GM19324 (cell line): ENCODE data around the gene PTDSS2.
"Not testable (repeated sequence)": the region's sequence is repeated elsewhere in the genome, so short reads cannot be mapped to it uniquely, and the experiment has no call there.

Source experiments
- ATAC-seq: cut with Tn5 transposase; IDR thresholded peaks from one replicate; pipeline ENCODE4 v1.9.1; 2021; ENCODE audit warnings: mild to moderate bottlenecking, moderate library complexity; ENCODE audit not compliant: unreplicated experiment, low FRiP score

The PTDSS2 gene

DNA sequence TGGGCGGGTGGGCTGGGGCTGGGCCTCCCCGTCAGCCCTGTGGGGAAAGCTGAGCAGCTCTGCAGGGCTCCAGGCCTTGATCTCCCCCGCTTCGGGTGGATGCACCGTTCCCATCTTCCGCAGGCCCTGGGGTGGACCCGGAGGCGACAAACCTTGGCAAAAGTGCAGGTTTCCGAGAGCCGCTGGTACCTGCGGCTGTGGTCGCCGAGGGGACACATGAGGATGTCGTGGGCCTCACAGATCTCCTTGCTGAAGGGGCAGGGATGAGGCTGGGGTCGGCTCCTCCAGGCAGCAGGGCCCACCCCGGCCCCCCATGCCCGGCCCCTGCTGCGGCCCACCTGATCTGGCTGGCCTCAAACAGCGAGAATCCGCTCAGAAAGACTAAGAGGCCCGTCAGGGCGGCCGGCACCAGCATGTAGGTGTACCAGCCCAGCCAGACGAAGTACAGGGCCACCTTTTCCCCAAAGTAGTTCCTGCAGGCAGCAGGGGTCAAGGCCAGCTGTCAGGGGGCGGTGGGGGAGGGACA lies 20.1 kb upstream of the PTDSS2 start:
- no peak for ATAC-seq

DNA sequence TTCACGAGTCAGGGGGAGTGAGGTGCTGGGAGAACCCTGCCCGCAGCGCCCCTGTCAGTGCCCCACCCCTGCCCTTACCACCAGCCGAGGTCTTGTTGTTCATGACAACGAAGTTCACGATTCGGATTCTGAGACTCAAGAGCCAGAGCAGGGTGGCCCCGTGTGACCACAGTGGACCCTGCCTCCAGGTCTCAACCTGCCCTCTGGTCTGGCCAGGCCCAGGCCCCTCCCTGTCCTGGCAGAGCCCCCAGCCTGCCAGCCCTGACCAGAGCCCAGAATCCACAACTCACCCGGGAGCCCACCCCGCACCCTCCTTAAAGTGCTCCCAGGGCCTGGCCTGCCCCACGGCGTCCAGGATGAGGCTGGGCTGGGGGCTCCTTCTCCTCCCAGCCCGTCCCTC lies 18.2 kb upstream of the PTDSS2 start:
- ATAC-seq = no peak

DNA sequence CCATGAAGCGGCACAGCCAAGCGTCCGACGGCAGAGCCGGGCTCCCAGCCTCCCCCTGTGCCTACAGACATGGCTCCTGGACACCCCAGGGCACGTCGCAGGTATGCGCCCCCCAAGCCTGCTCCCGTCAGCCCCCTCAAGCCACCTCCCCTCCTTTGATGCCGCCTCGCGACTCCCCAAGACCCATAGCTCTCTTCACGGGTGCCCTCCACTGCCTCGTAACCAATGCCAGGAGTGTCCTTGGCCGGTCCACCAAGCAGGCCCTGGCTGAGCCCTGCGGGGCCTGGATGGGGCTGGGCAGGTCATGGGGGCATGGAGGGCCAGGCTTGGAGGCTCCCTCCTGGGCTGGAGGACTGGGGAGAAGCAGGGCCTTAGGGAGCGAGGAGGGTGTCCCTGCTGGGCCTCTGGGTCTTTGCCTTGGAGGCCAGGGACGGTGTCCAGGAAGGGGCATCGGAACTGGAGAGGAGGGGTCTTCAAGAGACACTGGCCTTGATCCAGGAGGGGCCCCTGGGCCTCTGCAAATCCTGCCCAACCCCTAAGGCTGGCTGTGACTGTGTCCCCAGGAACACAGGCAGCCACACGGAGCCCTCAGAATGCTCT lies 17.5 kb upstream of the PTDSS2 start:
- no peak for ATAC-seq

DNA sequence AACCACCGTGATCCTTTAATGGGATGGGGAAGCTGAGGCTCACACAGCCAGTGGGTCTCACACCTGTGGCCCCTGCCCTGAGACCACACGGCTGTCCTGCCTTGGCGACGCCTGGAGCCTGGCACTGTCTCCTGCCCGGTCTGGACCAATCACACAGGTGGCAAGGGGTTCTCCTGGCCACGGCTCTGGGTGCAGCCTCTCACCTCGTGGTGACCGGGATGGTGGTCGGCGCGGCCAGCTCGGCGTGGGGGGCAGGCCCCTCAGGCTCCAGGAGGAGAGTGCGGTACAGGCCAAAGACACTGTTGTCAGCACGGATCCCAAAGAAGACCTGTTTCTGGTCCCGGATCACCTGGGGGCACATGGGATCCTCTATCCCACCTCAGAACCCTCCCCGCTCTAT lies 17.0 kb upstream of the PTDSS2 start:
- ATAC-seq = no peak

DNA sequence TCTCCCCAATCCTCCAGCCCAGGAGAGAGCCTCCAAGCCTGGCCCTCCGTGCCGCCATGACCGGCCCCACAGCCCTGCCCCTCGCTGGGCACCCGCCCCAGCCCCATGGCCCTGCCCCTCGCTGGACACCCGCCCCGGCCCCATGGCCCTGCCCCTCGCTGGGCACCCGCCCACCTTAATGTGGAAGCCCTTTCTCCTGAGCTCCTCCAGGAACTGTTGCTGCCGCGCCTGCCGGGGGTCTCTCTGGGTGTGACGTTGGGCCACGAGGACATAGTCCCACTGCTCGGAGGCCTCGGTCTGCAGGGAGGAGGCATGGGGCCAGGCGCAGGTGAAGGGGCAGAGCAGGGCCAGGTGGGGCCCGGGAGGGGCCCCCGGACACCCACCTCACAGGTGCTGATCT lies 16.4 kb upstream of the PTDSS2 start:
- no peak for ATAC-seq

DNA sequence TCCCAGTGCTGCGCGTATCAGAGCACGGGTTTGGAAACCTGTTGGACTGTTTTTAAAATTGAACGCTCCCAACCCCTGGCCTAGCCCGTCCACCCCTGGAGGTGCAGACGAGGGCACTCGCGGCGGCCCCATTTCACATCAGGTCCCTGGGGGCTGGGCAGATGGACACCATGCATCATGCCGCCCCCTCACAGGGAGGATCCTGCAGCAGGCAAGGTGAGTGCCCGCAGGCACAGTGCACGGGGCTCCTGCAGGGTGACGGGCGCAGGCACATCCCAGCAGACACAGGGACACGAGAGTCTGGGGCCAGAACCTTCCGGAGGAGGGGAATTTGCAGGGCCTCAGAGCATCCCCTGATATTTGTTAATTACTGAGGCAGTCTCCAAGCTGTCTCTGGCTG lies 15.6 kb upstream of the PTDSS2 start:
- no peak for ATAC-seq

DNA sequence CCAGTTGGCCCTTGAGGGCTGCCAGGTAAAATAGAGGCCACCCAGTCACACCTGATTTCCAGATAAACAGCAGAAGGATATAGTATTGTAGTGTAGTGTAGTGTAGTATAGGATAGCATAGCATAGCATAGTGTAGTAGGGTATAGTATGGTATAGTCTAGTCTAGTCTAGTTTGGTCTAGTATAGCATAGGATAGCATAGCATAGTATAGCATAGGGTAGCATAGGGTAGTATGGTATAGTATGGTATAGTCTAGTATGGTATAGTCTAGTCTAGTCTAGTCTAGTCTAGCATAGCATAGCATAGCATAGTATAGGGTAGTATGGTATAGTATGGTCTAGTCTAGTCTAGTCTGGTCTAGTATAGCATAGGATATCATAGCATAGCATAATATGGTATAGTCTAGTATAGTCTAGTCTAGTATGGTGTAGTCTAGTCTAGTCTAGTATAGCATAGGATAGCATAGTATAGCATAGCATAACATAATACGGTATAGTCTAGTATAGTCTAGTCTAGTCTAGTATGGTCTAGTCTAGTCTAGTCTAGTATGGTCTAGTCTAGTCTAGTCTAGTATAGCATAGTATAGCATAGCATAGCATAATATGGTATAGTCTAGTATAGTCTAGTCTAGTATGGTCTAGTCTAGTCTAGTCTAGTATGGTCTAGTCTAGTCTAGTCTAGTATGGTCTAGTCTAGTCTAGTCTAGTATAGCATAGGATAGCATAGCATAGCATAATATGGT lies 14.9 kb upstream of the PTDSS2 start:
- ATAC-seq = not testable (repeated sequence)

DNA sequence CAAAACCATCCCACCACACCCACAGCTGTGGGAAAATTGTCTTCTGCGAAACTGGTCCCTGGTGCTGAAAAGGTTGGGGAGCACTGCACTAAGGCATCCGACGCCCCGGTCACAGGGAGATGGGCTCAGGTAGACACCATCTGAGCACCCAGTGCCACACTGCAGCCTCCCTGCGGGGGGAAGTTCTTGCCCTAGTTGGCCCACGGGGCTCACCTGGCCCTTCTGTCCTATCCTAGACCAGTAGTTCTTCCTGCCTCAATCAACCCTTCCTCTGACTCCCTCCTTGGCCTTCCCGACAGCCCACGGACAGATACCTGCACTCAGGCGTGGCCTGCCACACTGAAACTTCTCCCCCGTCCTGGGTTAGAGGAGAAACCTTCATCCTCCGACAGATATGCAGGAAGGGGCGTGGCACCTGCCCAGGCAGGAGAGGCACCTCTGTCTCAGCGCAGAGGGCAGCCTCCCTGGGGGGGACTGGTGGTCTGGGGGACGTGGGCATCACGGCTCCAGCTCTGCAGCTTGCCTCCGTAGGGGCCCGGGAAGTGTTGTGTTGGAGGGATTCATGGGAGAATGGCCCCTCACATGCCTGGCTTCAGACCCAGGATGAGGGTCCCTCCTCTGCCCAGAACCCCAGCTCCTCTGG lies 12.7 kb upstream of the PTDSS2 start:
- no peak for ATAC-seq

DNA sequence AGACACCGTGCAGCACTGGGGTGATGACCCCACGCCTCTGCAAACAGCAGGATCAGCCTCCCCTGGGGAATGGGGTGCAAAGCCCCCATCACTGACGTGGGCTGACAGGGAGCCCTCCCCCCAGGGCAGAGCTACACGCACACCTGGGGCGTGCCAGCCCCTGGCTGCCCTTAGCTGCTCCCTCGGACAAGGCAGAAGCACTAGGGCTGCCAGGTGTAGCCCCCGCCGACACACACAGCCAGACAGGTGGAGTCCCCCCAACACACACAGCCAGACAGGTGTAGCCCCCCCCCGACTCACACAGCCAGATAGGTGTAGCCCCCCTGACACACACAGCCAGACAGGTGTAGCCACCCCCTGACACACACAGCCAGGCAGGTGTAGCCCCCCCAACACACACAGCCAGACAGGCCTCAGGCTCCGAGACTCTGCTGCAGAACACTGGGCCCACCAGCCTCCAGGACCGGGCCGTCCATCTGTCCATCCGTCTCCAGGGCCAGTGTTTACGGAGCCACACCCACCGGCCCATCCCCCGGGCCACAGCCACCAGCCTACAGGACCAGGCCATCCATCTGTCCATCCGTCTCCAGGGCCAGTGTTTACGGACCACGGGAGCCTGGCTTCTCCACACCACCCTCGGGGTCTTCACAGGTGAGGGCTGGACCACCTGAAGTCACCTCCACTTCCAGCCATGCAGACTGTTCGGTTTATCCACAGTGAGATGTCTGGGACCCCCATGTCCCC lies 11.8 kb upstream of the PTDSS2 start:
- ATAC-seq = no peak

DNA sequence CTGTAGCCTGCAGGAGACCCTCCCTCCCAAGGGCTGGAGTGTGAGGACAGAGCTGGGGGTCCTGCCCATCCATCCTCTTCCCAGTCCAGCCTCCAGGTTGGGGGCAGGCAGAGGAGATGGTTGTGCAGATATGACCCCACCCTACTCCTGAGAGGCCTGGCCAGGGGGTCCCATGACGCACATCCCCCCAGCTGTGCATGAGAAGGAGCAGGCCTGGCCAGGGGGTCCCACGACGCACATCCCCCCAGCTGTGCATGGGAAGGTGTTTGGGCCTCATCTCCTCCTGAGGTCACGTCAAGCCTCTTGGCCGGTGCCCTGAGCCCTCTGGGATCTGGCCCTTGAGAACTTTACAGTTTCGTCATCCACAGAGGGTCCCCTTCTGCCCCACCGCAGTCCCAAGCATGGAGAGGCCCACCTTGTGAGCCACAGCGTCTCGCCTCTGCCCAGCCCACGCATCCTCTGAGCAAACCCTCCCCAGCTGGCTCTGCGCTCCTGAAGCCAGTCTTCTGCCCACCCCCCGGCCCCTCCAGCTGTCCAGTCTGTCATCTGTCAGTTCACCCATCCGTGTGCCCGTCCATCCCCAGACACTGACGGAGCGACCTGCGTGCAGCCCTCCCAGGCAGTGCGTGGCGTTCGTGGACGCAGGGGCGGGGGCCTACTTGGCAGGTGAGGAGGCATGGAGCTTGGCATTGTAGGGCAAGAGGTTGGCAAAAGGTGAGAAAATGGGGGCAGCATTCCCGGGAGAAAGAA lies 10.6 kb upstream of the PTDSS2 start:
- ATAC-seq = no peak

DNA sequence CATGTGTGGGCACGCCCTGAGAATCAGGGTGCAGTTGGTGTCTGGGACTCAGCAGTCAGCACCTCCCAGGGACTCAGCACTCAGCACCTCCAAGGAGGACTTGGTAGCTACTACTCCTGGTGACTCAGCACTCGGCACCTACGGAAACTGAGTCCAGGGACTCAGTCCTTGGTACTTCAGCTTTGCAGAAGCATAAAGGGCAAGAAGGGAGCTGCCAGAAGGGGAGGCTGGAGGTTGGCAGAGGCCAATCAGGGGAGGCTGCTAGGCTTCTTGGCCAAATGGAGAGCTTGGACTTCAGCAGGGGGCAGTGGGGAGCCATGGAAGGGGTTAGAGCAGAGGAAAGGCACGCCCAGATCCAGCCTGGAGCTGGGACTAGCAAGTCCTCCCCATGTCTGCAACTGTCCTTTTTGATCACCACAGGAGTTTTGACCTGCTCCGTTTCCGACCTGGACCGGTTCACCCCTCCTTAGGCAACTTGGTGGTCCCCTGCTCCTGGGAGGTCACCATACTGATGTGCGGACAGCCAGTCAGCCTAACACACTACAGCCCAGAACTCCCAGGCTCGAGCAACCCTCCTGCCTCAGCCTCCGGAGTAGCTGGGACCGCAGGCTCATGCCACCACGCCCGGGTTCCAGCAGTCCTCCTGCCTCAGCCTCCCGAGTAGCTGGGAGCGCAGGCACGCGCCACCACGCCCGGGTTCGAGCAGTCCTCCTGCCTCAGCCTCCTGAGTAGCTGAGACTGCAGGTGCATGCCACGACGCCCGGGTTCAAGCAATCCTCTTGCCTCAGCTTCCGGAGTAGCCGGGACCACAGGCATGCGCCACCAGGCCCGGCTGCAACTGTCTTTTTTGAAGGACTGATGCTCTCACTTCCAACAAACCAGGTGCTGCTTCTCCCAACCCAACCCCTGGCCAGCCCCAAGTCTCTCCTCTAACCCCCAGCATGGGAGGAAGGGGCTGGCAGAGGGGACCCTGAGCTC lies 9.7 kb upstream of the PTDSS2 start:
- no peak for ATAC-seq

DNA sequence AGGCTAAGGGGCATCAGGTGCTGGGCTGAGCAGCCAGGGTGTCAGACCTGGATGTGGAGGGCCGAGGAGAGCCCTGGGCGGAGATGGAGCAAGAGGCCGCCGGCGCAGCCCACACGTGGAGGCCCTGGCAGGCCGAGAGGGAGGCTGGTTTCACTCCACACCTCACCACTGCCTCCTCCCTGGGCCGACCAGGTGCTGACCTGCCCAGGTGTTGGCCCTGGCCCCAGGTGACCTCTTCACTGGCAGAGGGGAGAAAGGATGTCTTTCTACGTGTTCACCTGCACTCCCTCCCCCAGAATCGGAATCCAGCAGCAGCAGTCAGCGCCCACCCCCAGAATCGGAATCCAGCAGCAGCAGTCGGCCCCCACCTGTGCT lies 9.0 kb upstream of the PTDSS2 start:
- no peak for ATAC-seq

DNA sequence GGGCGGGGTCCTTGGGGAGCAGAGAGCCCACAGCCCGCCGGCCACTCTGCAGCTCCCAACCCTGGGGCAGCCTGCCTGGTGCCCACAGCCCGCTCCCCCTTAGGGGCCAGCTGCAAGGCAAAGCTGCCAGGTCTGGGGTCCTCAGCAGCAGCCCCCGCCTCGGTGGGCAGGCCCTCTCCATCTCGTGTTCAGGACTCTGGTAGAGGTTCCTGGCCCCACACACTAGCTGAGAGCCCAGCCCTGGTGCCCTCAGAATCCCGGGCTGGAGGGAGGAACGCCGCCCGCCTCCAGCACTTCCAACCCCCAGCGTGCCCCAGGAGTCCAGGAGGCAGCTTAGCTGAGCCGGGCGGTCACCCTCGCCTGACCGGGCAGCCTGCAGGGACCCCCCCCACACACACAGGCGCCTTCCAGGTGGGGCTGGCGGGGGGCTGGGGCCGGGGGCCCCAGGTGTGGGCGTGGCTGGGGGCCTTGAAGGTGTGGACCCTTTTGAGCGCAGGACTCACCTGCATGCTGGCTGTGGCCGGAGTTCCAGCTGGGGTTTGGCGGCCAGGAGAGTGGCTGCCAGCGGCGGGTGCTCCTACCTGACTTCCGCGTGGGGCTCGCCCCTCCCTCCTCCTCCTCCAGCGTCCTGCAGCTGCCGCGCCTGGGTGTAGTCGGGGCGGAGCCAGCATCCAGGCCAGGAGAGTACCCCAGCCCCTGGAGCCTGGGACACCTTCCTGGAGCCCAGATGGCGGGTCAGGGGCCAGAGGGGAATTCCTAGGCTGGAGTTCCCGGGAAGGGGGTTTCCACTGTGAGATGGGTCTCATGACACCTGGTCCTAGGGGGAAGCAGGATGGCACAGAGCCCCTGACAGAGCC lies 8.4 kb upstream of the PTDSS2 start, which contains the start of gene ANO9:
ANO9 (minus strand) TSS at position 594 of the 857 bp plus-strand sequence; CDS start at position 509, 85 bp downstream.
- ATAC-seq = no peak

DNA sequence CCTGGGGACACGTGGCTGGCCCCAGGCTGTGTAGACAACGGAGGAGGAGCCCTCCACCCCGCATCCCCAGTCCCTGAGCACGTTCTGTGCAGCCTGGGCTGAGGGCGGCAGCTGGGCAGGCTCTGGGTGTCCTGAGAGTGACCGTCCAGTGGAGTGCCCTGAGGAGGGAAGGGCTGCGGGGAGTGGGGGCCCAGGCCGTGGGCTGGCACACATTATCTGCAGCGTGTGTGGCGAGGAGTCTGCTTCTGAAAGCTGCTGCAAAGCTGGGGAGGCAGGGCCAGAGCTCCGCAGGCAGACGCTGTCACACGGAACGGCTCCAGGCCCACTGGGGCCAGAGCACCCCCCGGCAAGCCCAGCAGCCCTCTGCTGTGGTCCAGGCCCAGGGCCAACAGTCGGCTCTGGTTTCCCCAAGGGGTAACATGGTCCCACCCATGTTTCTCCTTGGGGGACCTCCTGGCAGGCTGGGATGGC lies 7.4 kb upstream of the PTDSS2 start:
- ATAC-seq = no peak

DNA sequence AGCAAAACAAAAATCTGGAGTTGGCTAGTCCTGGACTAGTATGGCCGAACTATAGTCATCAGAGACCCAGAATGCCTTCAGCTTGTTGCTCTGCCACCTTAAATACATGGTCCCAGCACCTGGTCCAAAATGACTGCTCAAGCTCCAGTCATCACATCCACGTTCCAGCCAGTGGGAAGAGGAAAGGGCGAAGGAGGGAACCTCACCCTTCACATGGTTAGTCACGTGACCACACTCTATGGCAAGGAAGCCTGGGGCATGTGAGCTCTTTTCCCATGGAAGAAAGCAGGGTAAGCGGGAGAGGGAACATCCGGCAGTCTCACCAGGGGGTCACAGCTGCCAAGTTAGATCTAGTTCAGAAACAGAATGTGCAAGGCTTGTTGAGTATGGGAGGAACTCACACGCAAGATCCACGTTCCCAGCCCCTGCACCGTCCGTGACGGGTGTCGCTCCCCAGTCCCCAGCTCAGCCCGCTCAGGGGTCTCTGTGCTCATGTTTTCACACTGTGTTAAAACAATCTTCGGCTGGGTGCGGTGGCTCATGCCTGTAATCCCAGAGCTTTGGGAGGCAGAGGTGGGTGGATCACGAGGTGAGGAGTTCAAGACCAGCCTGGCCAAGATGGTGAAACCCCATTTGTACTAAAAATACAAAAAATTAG lies 6.4 kb upstream of the PTDSS2 start:
- ATAC-seq = no peak

DNA sequence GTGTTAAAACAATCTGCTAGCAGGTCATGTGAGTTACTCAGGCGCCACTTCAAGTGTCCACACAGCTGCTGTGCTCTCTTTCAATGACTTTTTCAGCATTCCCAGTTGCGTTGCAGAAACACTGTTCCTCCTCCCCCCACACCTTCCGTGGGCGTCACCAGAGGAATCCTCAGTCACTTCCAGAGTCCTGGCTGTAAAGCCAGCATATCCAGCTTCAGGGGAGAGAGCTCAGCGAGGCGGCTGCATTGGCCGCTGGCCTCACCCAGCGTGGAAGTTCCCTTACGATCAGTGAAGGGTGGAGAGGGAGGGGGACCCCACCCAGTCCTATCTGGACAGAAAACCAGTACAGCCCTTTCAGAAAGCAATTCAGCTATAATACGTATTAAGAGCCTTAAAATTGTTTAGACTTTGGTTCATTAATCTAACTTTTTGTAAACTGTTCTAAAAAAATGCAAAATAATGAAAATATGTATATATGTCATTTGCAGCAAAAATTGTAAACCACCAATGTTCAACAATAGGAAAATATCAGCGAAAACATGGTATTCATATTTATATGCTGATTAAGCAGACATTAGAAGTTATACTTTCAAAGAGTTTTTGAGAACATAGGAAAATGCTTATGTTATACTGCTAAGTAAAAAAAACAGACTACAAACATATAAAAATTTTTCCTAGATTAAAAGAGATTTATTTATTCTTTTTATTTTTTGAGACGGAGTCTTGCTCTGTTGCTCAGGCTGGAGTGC lies 5.5 kb upstream of the PTDSS2 start:
- no peak for ATAC-seq
